Measurements from ENCODE around the gene SMIM28. TPM values are rescaled to one million over a fixed set of nuclear protein-coding genes. Genes with fewer than 3 reads are reported as not detected.

Gene SMIM28
- total RNA-seq, 2 donors from 2014 or later: not detected

- intact Hi-C loops (cut with DNase I): no loop called here
- no peak overlapping the region for H3K27ac ChIP-seq
- no peaks in the 10 kb centered on the region for H3K9me3 ChIP-seq
- H3K4me3 ChIP-seq: no peak overlapping the region
- DNase-seq (ENCODE audit: low spot score): no peak
- 95% methylated on average over 3 of the region's 3 CpGs for WGBS
- H3K27me3 ChIP-seq (replicated peaks; ENCODE audit: insufficient read depth): no peaks in the 10 kb centered on the region
- TF ChIP-seq CTCF (IDR thresholded peaks at IDR 0.05) (no peak), POLR2A (IDR thresholded peaks at IDR 0.05) (no peak), POLR2AphosphoS5 (IDR thresholded peaks at IDR 0.05) (no peak)
- H3K4me1 ChIP-seq (replicated peaks): no peaks in the 10 kb centered on the region
- no peaks in the 10 kb centered on the region for H3K36me3 ChIP-seq
These were observed 39.9 kb downstream of the SMIM28 start for GRCh38 chr6:138417493-138418117.

- TF ChIP-seq CTCF (IDR thresholded peaks at IDR 0.05) (no peak), POLR2A (IDR thresholded peaks at IDR 0.05) (no peak), POLR2AphosphoS5 (IDR thresholded peaks at IDR 0.05) (no peak)
- H3K9me3 ChIP-seq: no peaks in the 10 kb centered on the region
- DNase-seq (ENCODE audit: low spot score): no peak
- H3K4me3 ChIP-seq: no peak overlapping the region
- H3K36me3 ChIP-seq: no peaks in the 10 kb centered on the region
- no peak overlapping the region for H3K27ac ChIP-seq
- H3K27me3 ChIP-seq (replicated peaks; ENCODE audit: insufficient read depth): no peaks in the 10 kb centered on the region
- 94% methylated on average over 3 of the region's 3 CpGs for WGBS
- no peaks in the 10 kb centered on the region for H3K4me1 ChIP-seq (replicated peaks)
- intact Hi-C loops (cut with DNase I): no loop called here
These were observed 40.5 kb downstream of the SMIM28 start for GRCh38 chr6:138418118-138418742.

DNA sequence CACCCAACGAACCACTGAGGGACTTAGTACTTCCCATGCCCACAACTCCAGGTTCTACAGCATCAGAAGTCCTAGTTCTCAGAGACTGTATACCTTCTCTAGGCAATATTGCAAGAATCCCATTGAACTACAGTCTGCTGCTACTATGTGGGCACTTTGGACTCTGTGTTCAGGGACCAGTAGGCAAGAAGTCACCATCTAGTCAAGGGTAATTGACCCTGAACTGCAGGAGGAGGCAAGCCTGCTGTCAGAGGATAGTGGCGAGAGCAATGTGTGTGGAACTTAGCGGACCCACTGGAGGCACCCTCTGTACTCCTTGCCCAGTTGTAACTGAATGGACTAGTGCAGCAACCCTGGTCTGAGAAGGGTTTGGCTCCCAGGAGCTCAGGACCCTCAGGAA is 42.1 kb downstream of the SMIM28 start:
- WGBS: 98% methylated on average over 3 of the region's 3 CpGs
- no peak overlapping the region for H3K27ac ChIP-seq
- H3K4me3 ChIP-seq: no peak overlapping the region
- H3K9me3 ChIP-seq: no peaks in the 10 kb centered on the region
- H3K36me3 ChIP-seq: no peaks in the 10 kb centered on the region
- intact Hi-C loops (cut with DNase I): loop anchor here (10.0 kb wide), 2 partner anchors 165 to 345 kb away; no protein-coding TSS in a partner anchor
- TF ChIP-seq CTCF (IDR thresholded peaks at IDR 0.05): no peak
- TF ChIP-seq POLR2AphosphoS5 (IDR thresholded peaks at IDR 0.05): no peak
- no peaks in the 10 kb centered on the region for H3K4me1 ChIP-seq (replicated peaks)
- no peaks in the 10 kb centered on the region for H3K27me3 ChIP-seq (replicated peaks; ENCODE audit: insufficient read depth)
- no peak for DNase-seq (ENCODE audit: low spot score)

DNA sequence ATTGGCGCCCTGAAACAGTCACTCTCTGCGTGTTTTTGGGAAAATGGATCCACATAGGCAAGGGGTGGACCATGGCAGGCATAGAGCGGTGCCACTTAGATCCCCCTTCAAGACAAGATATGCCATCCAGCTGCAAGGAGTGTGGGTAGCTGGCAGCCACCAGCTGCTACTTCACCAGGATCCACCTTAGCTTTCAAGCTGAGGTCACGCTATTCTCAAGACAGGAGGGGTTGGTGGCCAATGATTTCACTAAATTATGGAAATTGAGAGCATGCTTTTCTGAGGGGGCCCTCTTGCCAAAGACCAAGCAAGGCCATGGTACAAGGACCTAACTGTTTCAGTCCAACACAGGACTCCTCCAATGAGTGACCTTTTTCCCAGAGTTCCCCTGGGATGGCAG is 42.7 kb downstream of the SMIM28 start:
- no peaks in the 10 kb centered on the region for H3K27me3 ChIP-seq (replicated peaks; ENCODE audit: insufficient read depth)
- intact Hi-C loops (cut with DNase I): loop anchor here (10.0 kb wide), 2 partner anchors 164 to 344 kb away; no protein-coding TSS in a partner anchor
- no peak overlapping the region for H3K27ac ChIP-seq
- WGBS: 98% methylated on average over 4 of the region's 4 CpGs
- TF ChIP-seq CTCF (IDR thresholded peaks at IDR 0.05): no peak
- no peak for TF ChIP-seq POLR2AphosphoS5 (IDR thresholded peaks at IDR 0.05)
- TF ChIP-seq POLR2A (IDR thresholded peaks at IDR 0.05): no peak
- H3K4me3 ChIP-seq: no peak overlapping the region
- no peak for DNase-seq (ENCODE audit: low spot score)
- no peaks in the 10 kb centered on the region for H3K4me1 ChIP-seq (replicated peaks)
- H3K9me3 ChIP-seq: no peaks in the 10 kb centered on the region
- H3K36me3 ChIP-seq: no peaks in the 10 kb centered on the region

- no peak for DNase-seq (ENCODE audit: low spot score)
- WGBS: 71% methylated on average over 6 of the region's 6 CpGs
- Histone ChIP-seq H3K27ac (no peak overlapping the region), H3K9me3 (no peaks in the 10 kb centered on the region), H3K4me3 (no peak overlapping the region), H3K4me1 (replicated peaks) (no peaks in the 10 kb centered on the region), H3K27me3 (replicated peaks; ENCODE audit: insufficient read depth) (no peaks in the 10 kb centered on the region), H3K36me3 (no peaks in the 10 kb centered on the region)
- intact Hi-C loops (cut with DNase I): loop anchor here (10.0 kb wide), 2 partner anchors 164 to 344 kb away; no protein-coding TSS in a partner anchor
- TF ChIP-seq CTCF (IDR thresholded peaks at IDR 0.05) (no peak), POLR2A (IDR thresholded peaks at IDR 0.05) (no peak), POLR2AphosphoS5 (IDR thresholded peaks at IDR 0.05) (no peak)
These were observed 43.4 kb downstream of the SMIM28 start for GRCh38 chr6:138421089-138421488.
